IPS-18c (cell line): Measurements from ENCODE around the gene ZNF532.

Experiments
- H3K4me3 ChIP-seq: 2 replicates; pipeline ENCODE4 v1.7.0; 2013; ENCODE audit warnings: low read depth, mild to moderate bottlenecking, low read length, moderate library complexity; ENCODE audit not compliant: insufficient read depth
- H3K9me3 ChIP-seq: one replicate; pipeline ENCODE4 v1.6.1; 2013; ENCODE audit warnings: mild to moderate bottlenecking, low read length, moderate library complexity; ENCODE audit not compliant: control insufficient read depth, insufficient read depth

Gene ZNF532

GRCh38 chr18:58863539-58864145, 1.0 kb upstream of the ZNF532 start:
- Histone ChIP-seq H3K4me3 (peak overlapping the region; percentile 54), H3K9me3 (no peaks in the 10 kb centered on the region)

- Histone ChIP-seq H3K4me3 (peak overlapping the region; percentile 42), H3K9me3 (no peaks in the 10 kb centered on the region)
Measured at GRCh38 chr18:58865033-58865590, 435 bp downstream of the ZNF532 start.

GRCh38 chr18:58865701-58866065, 1.0 kb downstream of the ZNF532 start:
- H3K9me3 ChIP-seq: no peaks in the 10 kb centered on the region
- peak overlapping the region; percentile 42 for H3K4me3 ChIP-seq

GRCh38 chr18:58866066-58866772, 1.5 kb downstream of the ZNF532 start:
- Histone ChIP-seq H3K4me3 (peak overlapping the region; percentile 42), H3K9me3 (no peaks in the 10 kb centered on the region)

GRCh38 chr18:58866773-58867150, 2.1 kb downstream of the ZNF532 start:
- Histone ChIP-seq H3K9me3 (no peaks in the 10 kb centered on the region), H3K4me3 (peak overlapping the region; percentile 42)

DNA sequence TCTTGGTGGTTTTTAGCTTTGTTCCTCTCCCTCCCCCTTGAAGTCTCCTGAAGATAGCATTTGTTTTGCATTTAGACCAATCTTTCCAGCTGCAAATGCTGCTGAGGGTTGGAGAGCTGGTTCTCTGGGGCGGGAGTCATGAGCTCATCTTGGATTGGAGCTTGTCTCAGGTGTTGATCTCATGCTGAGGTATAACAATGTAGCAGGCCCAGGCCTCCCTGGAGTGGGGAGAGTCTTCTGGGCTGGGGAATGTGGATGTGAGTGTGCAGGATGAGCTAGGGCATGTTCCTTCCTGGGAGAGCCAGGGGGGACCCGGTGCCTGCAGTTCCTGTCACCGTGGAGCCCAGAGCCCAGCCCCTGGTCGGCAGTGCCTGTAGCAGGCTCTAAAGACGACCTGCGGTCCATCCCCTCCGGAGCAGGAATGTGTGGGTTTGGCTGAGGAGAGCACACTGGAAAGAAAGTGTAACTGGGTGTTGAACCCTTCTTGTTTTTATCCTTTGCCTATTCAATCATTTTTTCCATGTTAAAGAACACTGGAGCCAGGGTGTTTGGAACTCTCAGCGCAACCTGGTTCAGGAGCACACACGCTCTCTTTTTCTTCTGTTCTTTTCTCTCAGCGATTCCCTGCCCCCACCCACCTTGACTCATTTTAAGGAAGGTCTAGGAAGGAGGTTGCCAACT, 2.7 kb downstream of the ZNF532 start:
- Histone ChIP-seq H3K9me3 (no peaks in the 10 kb centered on the region), H3K4me3 (no peak overlapping the region; the same call in 1 of the 2 replicates)

DNA sequence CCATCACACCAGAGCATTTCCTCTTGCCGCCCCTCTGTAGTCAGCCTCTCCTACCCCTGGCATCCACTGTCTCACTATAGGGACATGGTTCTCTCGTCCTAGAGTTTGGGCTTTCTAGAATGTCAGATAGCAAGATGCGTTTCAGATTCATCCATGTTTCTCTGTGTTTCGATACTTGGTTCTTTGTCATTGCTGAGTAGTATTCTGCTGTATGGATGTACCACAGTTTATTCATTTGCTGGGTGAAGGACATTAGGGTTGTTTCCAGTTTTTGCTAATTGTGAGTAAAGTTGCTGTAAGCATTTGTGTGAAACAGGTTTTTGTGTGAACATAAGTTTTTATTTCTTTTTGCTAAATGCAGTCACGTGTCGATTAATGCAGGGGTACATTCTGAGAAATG, 3.8 kb downstream of the ZNF532 start:
- no peaks in the 10 kb centered on the region for H3K9me3 ChIP-seq
- H3K4me3 ChIP-seq: no peak overlapping the region

- no peak overlapping the region for H3K4me3 ChIP-seq
Measured at GRCh38 chr18:58870130-58870529, 5.5 kb downstream of the ZNF532 start.

GRCh38 chr18:58870621-58871020, 5.9 kb downstream of the ZNF532 start:
- Histone ChIP-seq H3K4me3 (no peak overlapping the region), H3K9me3 (no peaks in the 10 kb centered on the region)

More at GRCh38 chr18:58870130-58870529, 5.5 kb downstream of the ZNF532 start:
- H3K9me3 ChIP-seq: no peaks in the 10 kb centered on the region

DNA sequence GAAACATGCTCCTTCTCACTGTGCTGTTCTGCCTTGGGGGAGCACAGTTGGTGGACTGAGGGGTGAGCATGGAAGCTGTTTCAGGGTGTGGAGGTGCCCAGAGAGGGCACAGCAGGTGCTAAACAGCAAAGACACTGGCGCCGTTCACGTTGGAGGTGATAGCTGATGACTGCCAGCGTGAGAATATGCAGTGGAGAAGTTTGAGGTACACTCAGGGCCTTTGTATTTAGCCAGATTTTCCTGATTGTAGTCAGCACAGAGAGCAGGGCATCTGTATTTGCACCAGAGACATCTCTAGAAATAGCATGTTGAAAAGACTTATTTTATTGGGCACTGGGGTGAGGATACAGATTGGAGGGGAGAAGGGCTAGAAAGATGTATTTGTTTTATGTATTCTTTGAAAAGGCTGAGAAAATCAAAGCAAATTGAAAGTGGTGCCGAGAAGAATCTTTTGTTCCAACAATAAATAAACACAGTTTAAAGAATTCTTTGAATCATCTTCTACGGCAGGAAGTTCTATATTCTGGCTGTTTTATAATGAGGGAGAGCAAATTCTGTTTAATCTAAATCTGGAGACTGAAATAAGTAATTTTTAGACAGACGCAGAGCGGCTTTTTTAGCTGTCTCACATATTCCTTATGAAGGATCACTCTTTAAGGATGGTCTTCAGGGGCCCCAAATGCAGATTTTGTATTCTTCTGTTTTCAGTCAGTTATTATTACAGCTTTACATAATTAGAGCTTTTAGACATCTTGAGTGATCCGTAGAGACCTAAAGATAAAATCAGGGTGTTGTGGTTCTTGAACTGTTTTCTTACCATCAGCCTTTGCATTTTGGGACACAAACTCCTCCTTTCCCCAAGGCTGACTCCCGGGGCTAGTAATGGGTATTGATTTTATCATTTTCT, 7.1 kb downstream of the ZNF532 start:
- H3K9me3 ChIP-seq: no peaks in the 10 kb centered on the region
- H3K4me3 ChIP-seq: no peak overlapping the region

- Histone ChIP-seq H3K9me3 (no peaks in the 10 kb centered on the region), H3K4me3 (no peak overlapping the region)
Measured at GRCh38 chr18:58878640-58879039, 14.0 kb downstream of the ZNF532 start.

- Histone ChIP-seq H3K4me3 (no peak overlapping the region), H3K9me3 (no peaks in the 10 kb centered on the region)
Measured at GRCh38 chr18:58881477-58881876, 16.8 kb downstream of the ZNF532 start.

DNA sequence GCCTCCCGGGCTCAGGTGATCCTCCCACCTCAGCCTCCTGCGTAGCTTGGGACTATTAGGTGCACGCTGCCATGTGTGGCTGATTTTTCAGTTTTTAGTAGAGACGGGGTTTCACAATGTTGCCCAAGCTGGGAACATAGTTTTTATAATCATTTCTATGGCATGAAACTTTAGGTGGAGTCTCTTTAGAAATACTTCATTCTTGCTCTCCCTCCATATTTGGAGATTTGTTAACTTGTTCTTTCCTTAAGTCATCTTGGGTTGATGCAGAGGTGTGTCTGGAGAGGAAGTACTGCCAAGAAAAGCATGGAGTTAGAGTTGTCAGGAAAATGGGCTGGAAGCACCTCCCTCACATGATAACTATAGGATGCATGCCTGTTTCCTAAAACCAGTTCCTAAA, 17.4 kb downstream of the ZNF532 start:
- no peak overlapping the region for H3K4me3 ChIP-seq
- H3K9me3 ChIP-seq: no peaks in the 10 kb centered on the region

DNA sequence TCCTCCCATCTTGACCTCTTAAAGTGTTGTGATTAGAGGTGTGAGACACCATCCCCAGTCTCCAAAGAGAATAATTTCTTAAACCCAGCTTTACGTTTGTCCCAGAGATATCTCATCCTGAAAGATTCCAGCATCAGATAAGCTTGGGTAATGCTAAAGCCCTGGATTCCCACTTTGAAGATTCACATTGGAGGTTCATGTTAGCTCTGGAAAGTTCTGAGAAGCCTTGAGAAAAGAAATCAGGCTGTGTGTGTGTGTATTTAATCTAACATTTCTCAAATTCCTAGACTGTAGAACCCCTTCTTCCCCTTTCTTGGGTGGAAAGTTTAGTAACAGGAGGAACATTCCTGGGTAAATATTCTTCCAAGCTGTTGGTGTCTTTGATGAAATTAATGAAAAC, 18.0 kb downstream of the ZNF532 start:
- no peaks in the 10 kb centered on the region for H3K9me3 ChIP-seq
- no peak overlapping the region for H3K4me3 ChIP-seq

DNA sequence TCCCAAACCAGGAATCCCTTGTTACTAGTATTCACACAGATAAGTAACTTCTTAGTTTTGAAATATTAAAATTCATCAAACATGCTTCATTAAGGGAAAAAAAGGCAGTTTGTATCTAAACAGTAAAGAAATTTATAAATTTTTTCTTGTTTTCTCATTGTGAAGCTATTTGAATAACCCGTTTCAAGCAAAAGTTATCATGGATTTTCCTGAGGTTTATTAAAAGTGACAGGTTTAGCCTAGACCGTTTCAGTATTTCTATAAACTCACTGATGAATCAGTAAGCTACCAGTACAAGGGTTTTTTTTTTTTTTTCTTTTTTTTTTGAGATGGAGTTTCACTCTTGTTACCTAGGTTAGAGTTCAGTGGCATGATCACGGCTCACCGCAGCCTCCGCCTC, 20.0 kb downstream of the ZNF532 start:
- Histone ChIP-seq H3K9me3 (no peaks in the 10 kb centered on the region), H3K4me3 (no peak overlapping the region)

DNA sequence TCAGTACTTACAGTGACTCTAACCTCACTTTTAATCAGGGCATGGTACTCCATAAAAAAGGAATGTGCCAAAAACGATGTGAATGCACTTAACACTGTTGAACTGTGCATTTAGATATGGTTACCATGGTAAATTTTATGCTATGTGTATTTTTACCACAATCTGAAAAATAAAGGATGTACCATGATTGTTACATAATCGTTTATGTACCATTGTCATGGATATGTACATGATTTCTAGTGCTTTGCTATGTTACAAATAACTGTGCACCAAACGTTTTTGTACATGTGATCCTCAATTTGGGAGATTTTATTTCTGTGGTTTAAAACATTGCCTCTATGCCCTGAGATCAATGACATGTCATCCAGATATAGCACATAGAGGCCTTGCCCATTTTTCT, 21.8 kb downstream of the ZNF532 start:
- H3K9me3 ChIP-seq: no peaks in the 10 kb centered on the region
- no peak overlapping the region for H3K4me3 ChIP-seq
